Measurements from ENCODE around the gene SEMA7A. TPM values are rescaled to one million over a fixed set of nuclear protein-coding genes. Genes with fewer than 3 reads are reported as not detected.

SEMA7A gene
- total and polyA plus RNA-seq, 3 donors from 2014 or later: 80.7 to 220 (median 217) TPM

GRCh38 chr15:74400915-74401757 lies 32.6 kb downstream of the SEMA7A start:
- Histone ChIP-seq H3K4me1 (peaks cover 31% of the 10 kb centered on the region), H3K4me3 (no peak overlapping the region), H3K9me3 (no peaks in the 10 kb centered on the region), H3K36me3 (ENCODE audit: low read depth, missing control alignments) (no peaks in the 10 kb centered on the region), H3K27me3 (no peaks in the 10 kb centered on the region), H3K27ac (no peak overlapping the region)
- no peak for TF ChIP-seq CTCF (IDR thresholded peaks at IDR 0.05)
- no peak for TF ChIP-seq POLR2A (IDR thresholded peaks at IDR 0.05)
- intact Hi-C loops (cut with DNase I; ENCODE audit: low total_unique reads): no loop called here
- DNase-seq: no peak
- WGBS, 2 donors: 82 to 85% methylated on average over 7 to 11 of the region's 11 CpGs

GRCh38 chr15:74400313-74400860 lies 33.4 kb downstream of the SEMA7A start:
- peaks cover 23% of the 10 kb centered on the region for H3K4me1 ChIP-seq
- no peaks in the 10 kb centered on the region for H3K36me3 ChIP-seq (ENCODE audit: low read depth, missing control alignments)
- 92% methylated on average over 9 to 10 of the region's 10 CpGs for WGBS, 2 donors
- intact Hi-C loops (cut with DNase I; ENCODE audit: low total_unique reads): no loop called here
- DNase-seq: no peak
- H3K4me3 ChIP-seq: no peak overlapping the region
- H3K27ac ChIP-seq: no peak overlapping the region
- TF ChIP-seq CTCF (IDR thresholded peaks at IDR 0.05) (no peak), POLR2A (IDR thresholded peaks at IDR 0.05) (no peak)
- no peaks in the 10 kb centered on the region for H3K27me3 ChIP-seq
- H3K9me3 ChIP-seq: no peaks in the 10 kb centered on the region

DNA sequence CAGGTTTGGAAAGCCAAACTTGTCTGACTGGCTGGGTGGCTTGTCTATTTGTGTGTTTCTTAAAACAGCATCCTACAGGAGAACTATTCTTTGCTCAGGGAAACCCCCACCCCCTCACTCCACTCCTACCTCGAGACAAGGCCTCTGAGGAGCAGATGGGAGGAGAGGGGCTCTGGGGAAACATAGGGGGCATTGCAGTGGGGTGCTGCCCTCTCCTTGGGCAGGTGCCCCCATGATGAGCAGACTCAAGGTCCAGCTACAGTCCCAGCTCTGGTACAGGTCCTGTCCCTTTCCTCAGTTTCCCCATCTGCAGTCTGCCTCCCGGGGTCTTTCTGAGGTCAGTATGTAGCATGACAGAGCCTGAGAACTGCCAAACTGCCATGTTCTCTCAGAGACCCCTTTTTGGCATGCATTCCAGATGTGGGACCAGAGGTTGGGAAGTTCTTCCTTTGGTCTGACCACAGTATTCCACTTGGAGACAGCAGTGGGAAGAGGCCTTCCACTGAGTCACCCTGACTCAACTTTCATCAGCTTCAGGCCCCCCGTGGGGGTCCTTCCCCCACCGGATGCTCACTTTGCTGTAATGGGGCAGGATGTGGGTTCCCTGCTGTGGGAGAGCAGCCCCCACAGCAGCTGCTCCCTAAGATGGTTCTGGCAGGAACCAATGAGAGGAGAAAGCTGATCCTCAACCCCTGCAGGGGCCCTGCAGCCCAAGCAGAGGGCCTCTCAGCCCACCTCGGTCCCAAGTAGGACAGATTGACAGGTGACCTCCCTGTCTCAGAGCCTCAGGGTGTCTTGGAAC lies 34.0 kb downstream of the SEMA7A start:
- no peaks in the 10 kb centered on the region for H3K36me3 ChIP-seq (ENCODE audit: low read depth, missing control alignments)
- H3K9me3 ChIP-seq: no peaks in the 10 kb centered on the region
- H3K4me1 ChIP-seq: peaks cover 16% of the 10 kb centered on the region
- no peak for TF ChIP-seq CTCF (IDR thresholded peaks at IDR 0.05)
- TF ChIP-seq POLR2A (IDR thresholded peaks at IDR 0.05): no peak
- intact Hi-C loops (cut with DNase I; ENCODE audit: low total_unique reads): no loop called here
- H3K27ac ChIP-seq: no peak overlapping the region
- no peaks in the 10 kb centered on the region for H3K27me3 ChIP-seq
- 59 to 67% methylated on average over 2 to 5 of the region's 5 CpGs for WGBS, 2 donors
- H3K4me3 ChIP-seq: no peak overlapping the region
- DNase-seq: no peak

GRCh38 chr15:74399100-74399499 lies 34.7 kb downstream of the SEMA7A start:
- intact Hi-C loops (cut with DNase I; ENCODE audit: low total_unique reads): no loop called here
- no peak overlapping the region for H3K27ac ChIP-seq
- 89 to 98% methylated on average over 3 of the region's 3 CpGs for WGBS, 2 donors
- no peaks in the 10 kb centered on the region for H3K9me3 ChIP-seq
- H3K36me3 ChIP-seq (ENCODE audit: low read depth, missing control alignments): no peaks in the 10 kb centered on the region
- no peak for DNase-seq
- peaks cover 10% of the 10 kb centered on the region for H3K4me1 ChIP-seq
- no peaks in the 10 kb centered on the region for H3K27me3 ChIP-seq
- H3K4me3 ChIP-seq: no peak overlapping the region
- TF ChIP-seq CTCF (IDR thresholded peaks at IDR 0.05) (no peak), POLR2A (IDR thresholded peaks at IDR 0.05) (no peak)
